Measurements from ENCODE around the gene NRG2. TPM values are rescaled to one million over a fixed set of nuclear protein-coding genes. Genes with fewer than 3 reads are reported as not detected.

NRG2 gene
- total and polyA plus RNA-seq, 11 donors = 0.72 to 4.8 (median 3.4) TPM

GRCh38 chr5:139960723-139961383 lies 82.2 kb downstream of the NRG2 start:
- Histone ChIP-seq H3K9me3 (no peaks in the 10 kb centered on the region), H3K36me3 (no peaks in the 10 kb centered on the region), H3K27ac (no peak overlapping the region), H3K27me3 (no peaks in the 10 kb centered on the region), H3K4me3 (no peak overlapping the region), H3K4me1 (peaks cover 0 to 31% (median 3%) of the 10 kb centered on the region in 12 donors)
- intact Hi-C loops (cut with DNase I) = loop anchor here in 3 of 10 donors (5.0 to 10.0 kb wide), 3 partner anchors 59 to 96 kb away; no protein-coding TSS in a partner anchor
- 74 to 87% (median 81%) methylated on average over 9 of the region's 9 CpGs for WGBS, 4 donors
- DNase-seq (no peak), ATAC-seq (peak in 1 of 4 donors; percentile 4)
- no peak for TF ChIP-seq POLR2A (IDR thresholded peaks at IDR 0.05)
- TF ChIP-seq, protein P1, sequence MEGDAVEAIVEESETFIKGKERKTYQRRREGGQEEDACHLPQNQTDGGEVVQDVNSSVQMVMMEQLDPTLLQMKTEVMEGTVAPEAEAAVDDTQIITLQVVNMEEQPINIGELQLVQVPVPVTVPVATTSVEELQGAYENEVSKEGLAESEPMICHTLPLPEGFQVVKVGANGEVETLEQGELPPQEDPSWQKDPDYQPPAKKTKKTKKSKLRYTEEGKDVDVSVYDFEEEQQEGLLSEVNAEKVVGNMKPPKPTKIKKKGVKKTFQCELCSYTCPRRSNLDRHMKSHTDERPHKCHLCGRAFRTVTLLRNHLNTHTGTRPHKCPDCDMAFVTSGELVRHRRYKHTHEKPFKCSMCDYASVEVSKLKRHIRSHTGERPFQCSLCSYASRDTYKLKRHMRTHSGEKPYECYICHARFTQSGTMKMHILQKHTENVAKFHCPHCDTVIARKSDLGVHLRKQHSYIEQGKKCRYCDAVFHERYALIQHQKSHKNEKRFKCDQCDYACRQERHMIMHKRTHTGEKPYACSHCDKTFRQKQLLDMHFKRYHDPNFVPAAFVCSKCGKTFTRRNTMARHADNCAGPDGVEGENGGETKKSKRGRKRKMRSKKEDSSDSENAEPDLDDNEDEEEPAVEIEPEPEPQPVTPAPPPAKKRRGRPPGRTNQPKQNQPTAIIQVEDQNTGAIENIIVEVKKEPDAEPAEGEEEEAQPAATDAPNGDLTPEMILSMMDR (IDR thresholded peaks at IDR 0.05) = no peak

- Histone ChIP-seq H3K4me1 (peaks cover 0 to 37% (median 5%) of the 10 kb centered on the region in 12 donors), H3K9me3 (no peaks in the 10 kb centered on the region), H3K4me3 (no peak overlapping the region), H3K36me3 (no peaks in the 10 kb centered on the region), H3K27ac (no peak overlapping the region), H3K27me3 (no peaks in the 10 kb centered on the region)
- no peak for TF ChIP-seq POLR2A (IDR thresholded peaks at IDR 0.05)
- TF ChIP-seq, protein P1 (IDR thresholded peaks at IDR 0.05) = no peak
- ATAC-seq (no peak), DNase-seq (no peak)
- 78 to 90% (median 85%) methylated on average over 3 to 4 of the region's 4 CpGs for WGBS, 4 donors
- intact Hi-C loops (cut with DNase I) = no loop called here
These were observed 84.5 kb downstream of the NRG2 start for GRCh38 chr5:139958432-139959148.

DNA sequence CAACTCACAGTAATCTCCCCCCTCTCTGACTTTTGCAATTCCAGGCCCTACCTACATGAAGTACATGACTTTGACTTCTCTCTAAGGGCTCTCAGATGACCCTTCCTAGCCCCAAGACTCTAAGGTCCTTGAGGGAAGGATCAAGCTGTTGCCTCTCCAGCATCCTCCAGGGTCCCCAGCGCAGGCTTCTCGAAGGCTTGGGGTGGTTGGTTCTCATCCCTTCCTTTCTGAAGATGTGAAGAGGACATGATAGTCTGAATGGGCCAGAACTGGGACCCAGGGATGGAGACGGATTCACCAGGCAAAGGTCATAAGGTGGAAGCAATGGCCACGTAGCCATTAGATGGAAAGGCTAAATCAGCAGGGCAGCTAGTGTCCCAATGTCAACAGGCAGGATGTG lies 86.8 kb downstream of the NRG2 start:
- no peak overlapping the region for H3K27ac ChIP-seq
- H3K4me1 ChIP-seq = peaks cover 0 to 34% (median 6%) of the 10 kb centered on the region in 12 donors
- TF ChIP-seq POLR2A (IDR thresholded peaks at IDR 0.05) = no peak
- TF ChIP-seq, protein P1 (IDR thresholded peaks at IDR 0.05) = no peak
- H3K4me3 ChIP-seq = no peak overlapping the region
- intact Hi-C loops (cut with DNase I) = no loop called here
- no peaks in the 10 kb centered on the region for H3K9me3 ChIP-seq
- H3K36me3 ChIP-seq = no peaks in the 10 kb centered on the region
- ATAC-seq (no peak), DNase-seq (no peak)
- 88 to 100% (median 92%) methylated on average over 4 of the region's 4 CpGs for WGBS, 4 donors
- no peaks in the 10 kb centered on the region for H3K27me3 ChIP-seq

DNA sequence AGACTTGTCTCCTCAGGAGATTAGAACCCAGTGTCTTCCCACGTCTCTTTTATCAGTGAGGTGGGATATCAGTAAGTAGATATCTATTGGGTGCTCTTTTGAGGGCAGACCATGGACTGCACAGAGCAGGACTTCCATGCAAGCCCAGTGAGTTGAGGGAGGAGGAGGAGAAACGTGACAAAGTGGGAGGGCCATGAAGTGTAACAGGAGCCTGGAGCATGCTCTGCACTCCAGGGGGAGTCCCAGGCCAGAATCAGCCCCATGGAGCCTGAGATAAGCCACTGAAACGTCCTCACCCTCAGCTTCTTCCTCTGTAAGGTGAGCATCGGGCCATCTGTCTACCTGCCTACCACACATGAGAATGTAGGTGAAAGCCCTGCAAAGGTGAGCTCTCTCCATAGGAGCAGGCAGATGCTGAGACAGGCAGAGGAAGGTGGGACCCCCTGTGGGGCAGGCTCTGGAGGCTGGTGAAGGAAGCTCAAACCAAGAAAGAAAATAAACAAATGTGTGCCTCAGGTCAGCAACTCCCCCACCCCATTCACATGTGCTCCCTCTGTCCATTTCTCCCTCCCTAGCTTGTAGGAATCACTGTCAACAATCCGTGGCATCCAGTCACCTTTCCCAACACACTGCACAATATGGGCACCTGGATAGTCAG lies 87.4 kb downstream of the NRG2 start:
- Histone ChIP-seq H3K27me3 (no peaks in the 10 kb centered on the region), H3K27ac (no peak overlapping the region), H3K9me3 (no peaks in the 10 kb centered on the region), H3K4me1 (peaks cover 0 to 38% (median 11%) of the 10 kb centered on the region in 12 donors), H3K4me3 (no peak overlapping the region), H3K36me3 (no peaks in the 10 kb centered on the region)
- ATAC-seq = peak in 1 of 4 donors; percentile 36
- no peak for DNase-seq
- TF ChIP-seq, protein P1 (IDR thresholded peaks at IDR 0.05) = no peak
- TF ChIP-seq POLR2A (IDR thresholded peaks at IDR 0.05) = no peak
- intact Hi-C loops (cut with DNase I) = no loop called here
- 36 to 42% (median 40%) methylated on average over 5 of the region's 5 CpGs for WGBS, 4 donors
